22Rv1 (cell line): ENCODE data around the gene PSMA4.
"Not testable (repeated sequence)": the region's sequence is repeated elsewhere in the genome, so short reads cannot be mapped to it uniquely, and the experiment has no call there.

Experiments
- CTCF ChIP-seq: fragments of 450-650 bp; IDR thresholded peaks from 2 replicates; pipeline ENCODE4 v1.5.1; 2017; ENCODE audit warnings: mild to moderate bottlenecking
- ZFX ChIP-seq: fragments of 450-650 bp; IDR thresholded peaks from 2 replicates; pipeline ENCODE4 v1.6.1; 2017; ENCODE audit warnings: antibody characterized with exemption, borderline replicate concordance

- not testable (repeated sequence) for TF ChIP-seq CTCF, ZFX
Measured at GRCh38 chr15:78520035-78520434, 20.2 kb upstream of the PSMA4 start.
